Parathyroid adenoma (tissue), 2 donors: ENCODE data around the gene NFATC4.
"Not testable (repeated sequence)": the region's sequence is repeated elsewhere in the genome, so short reads cannot be mapped to it uniquely, and the experiment has no call there.

Experiments
- H2AFZ ChIP-seq: fragments of 300-600 bp; sonication (generic); one replicate; pipeline ENCODE4 v1.7.0; 2017; ENCODE audit warnings: antibody characterized with exemption, mild to moderate bottlenecking
- H3K27ac ChIP-seq: fragments of 300-600 bp; sonication (generic); one replicate; pipeline ENCODE4 v1.7.0; 2017
- H3K27me3 ChIP-seq: fragments of 300-600 bp; sonication (generic); one replicate; pipeline ENCODE4 v1.7.0; 2017; ENCODE audit warnings: low read length; ENCODE audit not compliant: control insufficient read depth, insufficient read depth
- H3K36me3 ChIP-seq: fragments of 300-600 bp; sonication (generic); one replicate; pipeline ENCODE4 v1.7.0; 2017; ENCODE audit warnings: low read length; ENCODE audit not compliant: control insufficient read depth, insufficient read depth
- H3K4me1 ChIP-seq: fragments of 300-600 bp; sonication (generic); one replicate; pipeline ENCODE4 v1.7.0; 2017; ENCODE audit warnings: control low read depth
- H3K4me2 ChIP-seq: fragments of 300-600 bp; sonication (generic); one replicate; pipeline ENCODE4 v1.7.0; 2017; ENCODE audit warnings: low read length
- H3K4me3 ChIP-seq: fragments of 300-600 bp; sonication (generic); one replicate; pipeline ENCODE4 v1.7.0; 2017; ENCODE audit warnings: low read depth, low read length
- H3K79me2 ChIP-seq: fragments of 300-600 bp; sonication (generic); one replicate; pipeline ENCODE4 v1.7.0; 2017; ENCODE audit warnings: control low read depth
- H3K9ac ChIP-seq: fragments of 300-600 bp; sonication (generic); one replicate; pipeline ENCODE4 v1.7.0; 2017; ENCODE audit warnings: mild to moderate bottlenecking
- H3K9me3 ChIP-seq: fragments of 300-600 bp; sonication (generic); one replicate; pipeline ENCODE4 v1.7.0; 2017; ENCODE audit warnings: low read length; ENCODE audit not compliant: control insufficient read depth
- CTCF ChIP-seq: fragments of 300-600 bp; sonication (generic); IDR thresholded peaks from one replicate; pipeline ENCODE4 v1.7.0; 2017; ENCODE audit warnings: antibody characterized with exemption, mild to moderate bottlenecking
- donor health status: primary hyperparathyroidism.

NFATC4 gene

DNA sequence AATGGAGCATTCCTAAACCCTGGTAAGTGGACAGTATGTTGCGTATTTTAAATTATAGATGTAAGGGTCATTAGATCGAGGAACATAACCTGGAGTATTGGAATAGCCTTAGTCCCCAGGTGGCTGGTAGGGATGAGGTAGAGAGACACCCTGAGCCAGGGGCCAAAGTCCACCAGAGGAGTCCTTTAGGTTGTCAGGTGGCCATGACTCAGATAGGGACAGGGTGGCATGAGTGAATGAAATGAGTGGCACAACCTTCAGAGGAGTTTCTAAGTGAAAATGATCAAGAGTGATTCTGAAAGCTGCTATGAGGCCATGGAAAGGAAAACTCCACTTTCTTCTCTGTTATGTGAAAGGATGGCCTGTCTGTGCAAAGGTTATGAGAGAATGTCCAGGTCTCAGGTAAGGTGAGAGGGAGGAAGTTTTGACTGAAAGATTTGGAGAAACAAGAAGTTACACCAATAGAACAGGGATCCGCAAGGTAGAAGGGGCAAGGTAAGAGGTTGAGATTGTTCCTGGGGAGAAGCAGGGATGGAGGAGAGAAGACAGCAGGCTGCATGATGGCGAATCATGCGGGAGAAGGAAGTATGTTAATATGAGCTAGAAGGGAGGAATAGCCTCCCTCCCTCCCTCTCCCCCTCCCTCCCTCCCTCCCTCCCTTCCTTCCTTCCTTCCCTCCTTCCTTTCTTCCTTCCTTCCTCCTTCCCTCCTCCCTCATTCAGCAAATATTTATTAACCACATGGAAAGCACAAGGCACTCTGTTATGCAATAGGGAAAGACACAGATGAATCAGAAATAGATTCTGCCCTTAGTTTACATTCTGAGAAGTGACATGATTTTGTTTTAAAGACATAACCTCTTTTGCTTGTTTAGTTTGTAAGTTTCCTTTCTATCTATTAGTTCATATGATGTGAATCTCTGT is 14.2 kb upstream of the NFATC4 start:
- Histone ChIP-seq H3K4me3 (no peak overlapping the region), H3K36me3 (no peaks in the 10 kb centered on the region), H2AFZ (no peak overlapping the region), H3K27me3 (no peaks in the 10 kb centered on the region), H3K27ac (no peak overlapping the region), H3K9me3 (no peaks in the 10 kb centered on the region), H3K4me2 (no peak overlapping the region), H3K9ac (no peak overlapping the region), H3K4me1 (no peaks in the 10 kb centered on the region), H3K79me2 (no peaks in the 10 kb centered on the region)
- TF ChIP-seq CTCF, result no peak

DNA sequence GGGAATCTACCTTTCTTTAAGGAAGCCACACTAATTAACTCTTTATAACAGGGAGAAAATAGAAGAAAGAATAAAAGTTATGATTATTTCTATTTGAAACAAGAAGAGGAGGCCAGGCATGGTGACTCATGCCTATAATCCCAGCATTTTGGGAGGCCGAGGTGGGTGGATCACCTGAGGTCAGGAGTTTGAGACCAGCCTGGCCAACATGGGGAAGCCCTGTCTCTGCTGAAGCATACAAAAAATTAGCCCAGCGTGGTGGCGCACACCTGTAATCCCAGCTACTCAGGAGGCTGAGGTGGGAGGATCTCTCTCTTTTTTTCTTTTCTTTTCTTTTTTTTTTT is 13.5 kb upstream of the NFATC4 start:
- H3K4me3 ChIP-seq, result not testable (repeated sequence)

GRCh38 chr14:24355009-24355408 is 13.0 kb upstream of the NFATC4 start:
- Histone ChIP-seq H3K9ac (no peak overlapping the region), H3K9me3 (no peaks in the 10 kb centered on the region), H3K4me2 (no peak overlapping the region), H3K4me1 (no peaks in the 10 kb centered on the region), H2AFZ (no peak overlapping the region), H3K27ac (no peak overlapping the region), H3K36me3 (no peaks in the 10 kb centered on the region), H3K4me3 (no peak overlapping the region), H3K79me2 (no peaks in the 10 kb centered on the region), H3K27me3 (no peaks in the 10 kb centered on the region)
- TF ChIP-seq CTCF, result no peak

More for the DNA sequence above, 13.5 kb upstream of the NFATC4 start:
- H3K4me2 ChIP-seq, H3K79me2 ChIP-seq, H3K27ac ChIP-seq, H3K27me3 ChIP-seq, H3K36me3 ChIP-seq, H3K4me1 ChIP-seq, H2AFZ ChIP-seq, H3K9ac ChIP-seq, H3K9me3 ChIP-seq: not testable (repeated sequence)

DNA sequence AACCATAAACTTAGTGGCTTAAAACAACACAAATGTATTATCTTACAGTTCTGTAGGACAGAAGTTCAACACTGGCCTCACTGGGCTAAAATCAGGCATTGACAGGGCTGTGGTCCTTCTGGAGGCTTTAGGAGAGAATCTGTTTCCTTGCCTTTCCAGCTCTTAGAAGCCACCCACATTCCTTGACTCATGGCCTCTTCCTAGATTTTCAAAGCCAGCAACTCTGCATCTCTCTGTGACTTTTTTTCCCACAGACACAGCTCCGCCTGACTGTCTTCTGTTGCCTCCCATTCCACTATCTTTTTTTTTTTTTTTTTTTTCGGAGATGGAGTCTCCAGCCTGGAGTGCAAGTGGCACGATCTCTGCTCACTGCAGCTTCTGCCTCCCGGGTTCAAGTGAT is 11.8 kb upstream of the NFATC4 start:
- no peak overlapping the region for H3K4me2 ChIP-seq
- H2AFZ ChIP-seq, result no peak overlapping the region
- no peak overlapping the region for H3K9ac ChIP-seq
- no peaks in the 10 kb centered on the region for H3K79me2 ChIP-seq
- no peaks in the 10 kb centered on the region for H3K36me3 ChIP-seq
- no peaks in the 10 kb centered on the region for H3K4me1 ChIP-seq
- H3K9me3 ChIP-seq, result no peaks in the 10 kb centered on the region
- H3K27me3 ChIP-seq, result no peaks in the 10 kb centered on the region
- H3K27ac ChIP-seq, result no peak overlapping the region
- H3K4me3 ChIP-seq, result no peak overlapping the region
- TF ChIP-seq CTCF, result no peak

DNA sequence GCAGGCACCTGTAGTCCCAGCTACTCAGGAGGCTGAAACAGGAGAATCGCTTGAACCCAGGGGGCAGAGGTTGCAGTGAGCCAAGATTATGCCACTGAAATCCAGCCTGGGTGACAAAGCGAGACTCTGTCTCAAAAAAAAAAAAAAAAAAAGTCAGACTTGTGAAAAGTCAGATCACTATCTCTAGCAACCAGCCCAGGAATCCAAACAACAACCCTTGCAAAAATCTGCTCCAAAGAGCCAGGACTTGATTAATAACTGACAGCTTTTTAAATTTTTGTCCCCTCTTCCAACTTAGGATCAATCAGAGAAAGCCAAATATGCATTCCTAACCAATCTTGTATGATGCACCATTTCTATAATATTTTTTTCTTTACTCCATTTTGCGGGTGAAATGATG is 7.7 kb upstream of the NFATC4 start:
- Histone ChIP-seq H3K4me2 (no peak overlapping the region), H3K9me3 (no peaks in the 10 kb centered on the region), H3K27me3 (no peaks in the 10 kb centered on the region), H3K36me3 (no peaks in the 10 kb centered on the region), H3K9ac (no peak overlapping the region), H3K4me3 (no peak overlapping the region), H3K27ac (no peak overlapping the region), H3K79me2 (no peaks in the 10 kb centered on the region), H3K4me1 (peaks cover 3% of the 10 kb centered on the region), H2AFZ (no peak overlapping the region)
- no peak for TF ChIP-seq CTCF
